H1 (cell line): ENCODE results near the gene PITPNB. TPM values are rescaled to one million over a fixed set of nuclear protein-coding genes. Genes with fewer than 3 reads are reported as not detected.

Source experiments
- CTCF ChIA-PET: fragments of 300-600 bp; sonication (Branson Sonifier 250); formaldehyde crosslinking; loops from one replicate; lab custom pipeline; 2021; ENCODE audit not compliant: partially characterized antibody; lab: Charles Lee
- POLR2A ChIA-PET: fragments of 300-600 bp; sonication (Branson Sonifier 250); formaldehyde crosslinking; loops from one replicate; lab custom pipeline; 2021; ENCODE audit warnings: inconsistent platforms; ENCODE audit not compliant: partially characterized antibody; lab: Charles Lee
- DNase-seq, 2 experiments: peaks; one replicate each; pipeline versions ENCODE4 v3.0.0 to v3.0.0-alpha.2; 2010 to 2022; ENCODE audit warnings: low spot score in 2 of 2, low read depth in 1 of 2, mixed read lengths in 1 of 2
- FAIRE-seq: peaks from 2 replicates; lab custom pipeline; 2011; peaks lifted over from hg19 to GRCh38; lab: Jason Lieb, UNC
- H2AFZ ChIP-seq: 2 replicates; pipeline ENCODE4 v1.8.1; 2012; ENCODE audit warnings: low read length, inconsistent platforms
- H2AK5ac ChIP-seq: 2 replicates; pipeline ENCODE4 v1.6.1; 2013; ENCODE audit warnings: low read depth, low read length
- H2BK120ac ChIP-seq: replicated peaks from 2 replicates; pipeline ENCODE3; 2013; ENCODE audit warnings: low read depth, low read length, inconsistent platforms
- H2BK12ac ChIP-seq: 2 replicates; pipeline ENCODE4 v1.6.1; 2013; ENCODE audit warnings: low read depth, low read length
- H2BK15ac ChIP-seq: 2 replicates; pipeline ENCODE4 v1.6.1; 2013; ENCODE audit warnings: low read length
- H2BK20ac ChIP-seq: 2 replicates; pipeline ENCODE4 v1.6.1; 2013; ENCODE audit warnings: low read length
- H2BK5ac ChIP-seq: 2 replicates; pipeline ENCODE4 v1.6.1; 2013; ENCODE audit warnings: low read depth, low read length
- H3K14ac ChIP-seq: 2 replicates; pipeline ENCODE4 v1.6.1; 2013; ENCODE audit warnings: inconsistent platforms; ENCODE audit not compliant: insufficient read length
- H3K18ac ChIP-seq: 2 replicates; pipeline ENCODE4 v1.6.1; 2013; ENCODE audit warnings: low read length; ENCODE audit errors: extremely low read depth
- H3K23ac ChIP-seq: 2 replicates; pipeline ENCODE4 v1.6.1; 2013; ENCODE audit warnings: inconsistent platforms; ENCODE audit not compliant: insufficient read length
- H3K23me2 ChIP-seq: 2 replicates; pipeline ENCODE4 v1.6.1; 2013; ENCODE audit warnings: low read depth, low read length
- H3K27ac ChIP-seq: 2 replicates; pipeline ENCODE4 v1.6.1; 2011; ENCODE audit warnings: low read depth, low read length, inconsistent platforms
- H3K27me3 ChIP-seq, 4 experiments: replicated peaks in 1 of 4; 1 replicate in 1 of 4; 2 replicates in 3 of 4; pipeline versions ENCODE4 v1.6.1 to v1.8.1; 2011 to 2013; ENCODE audit warnings: low read length in 3 of 4, mild to moderate bottlenecking in 3 of 4, inconsistent platforms in 2 of 4, mixed read lengths in 2 of 4, moderate library complexity in 1 of 4; ENCODE audit not compliant: control insufficient read depth in 3 of 4, insufficient read depth in 3 of 4; ENCODE audit errors: extremely low read depth in 1 of 4
- H3K36me3 ChIP-seq, 4 experiments: 2 replicates each; pipeline versions ENCODE4 v1.6.1 to v1.8.1; 2011 to 2013; ENCODE audit warnings: mild to moderate bottlenecking in 4 of 4, low read length in 3 of 4, moderate library complexity in 2 of 4, control low read depth in 1 of 4, inconsistent platforms in 1 of 4; ENCODE audit not compliant: insufficient read depth in 4 of 4, control insufficient read depth in 2 of 4
- H3K4ac ChIP-seq: replicated peaks from 2 replicates; pipeline ENCODE3; 2013; ENCODE audit warnings: low read length, low read depth, mixed read lengths, inconsistent platforms; ENCODE audit not compliant: insufficient read length
- H3K4me1 ChIP-seq, 4 experiments: replicated peaks in 1 of 4; 1 replicate in 1 of 4; 2 replicates in 3 of 4; pipeline versions ENCODE4 v1.6.1 to v1.8.1; 2011 to 2013; ENCODE audit warnings: low read length in 3 of 4, inconsistent platforms in 2 of 4, mixed read lengths in 1 of 4; ENCODE audit not compliant: insufficient read depth in 4 of 4, control insufficient read depth in 3 of 4
- H3K4me2 ChIP-seq, 2 experiments: 2 replicates each; pipeline versions ENCODE4 v1.6.1 to v1.8.1; 2011 to 2013; ENCODE audit warnings: low read depth in 2 of 2, low read length in 2 of 2, control low read depth in 1 of 2, inconsistent platforms in 1 of 2, mild to moderate bottlenecking in 1 of 2; ENCODE audit not compliant: insufficient read depth in 1 of 2
- H3K4me3 ChIP-seq, 4 experiments: fragments of 200-600, 300-600 bp in 1 of 4; sonication (generic), shearing (Covaris generic), sonication (Bioruptor Twin) in 1 of 4; 2 replicates each; pipeline versions ENCODE4 v1.5.1 to v1.8.1; 2011 to 2016; ENCODE audit warnings: low read length in 4 of 4, low read depth in 3 of 4, control low read depth in 2 of 4, inconsistent platforms in 2 of 4, mild to moderate bottlenecking in 2 of 4, mixed read lengths in 1 of 4, moderate library complexity in 1 of 4; ENCODE audit not compliant: insufficient read depth in 2 of 4; ENCODE audit errors: extremely low read depth in 1 of 4
- H3K56ac ChIP-seq: replicated peaks from 2 replicates; pipeline ENCODE3; 2013; ENCODE audit warnings: low read depth, mild to moderate bottlenecking, mixed read lengths, low read length, inconsistent platforms; ENCODE audit not compliant: insufficient read length
- H3K79me1 ChIP-seq: 2 replicates; pipeline ENCODE4 v1.6.1; 2013; ENCODE audit warnings: low read depth, low read length, control low read depth
- H3K79me2 ChIP-seq, 2 experiments: 2 replicates each; pipeline versions ENCODE4 v1.6.1 to v1.8.1; 2012 to 2013; ENCODE audit warnings: low read length in 2 of 2, mild to moderate bottlenecking in 2 of 2, inconsistent platforms in 1 of 2; ENCODE audit not compliant: insufficient read depth in 2 of 2, control insufficient read depth in 1 of 2
- H3K9ac ChIP-seq, 4 experiments: replicated peaks in 1 of 4; 1 replicate in 1 of 4; 2 replicates in 3 of 4; pipeline versions ENCODE4 v1.6.1 to v1.8.1; 2011 to 2013; ENCODE audit warnings: low read depth in 3 of 4, low read length in 3 of 4, control low read depth in 2 of 4, mild to moderate bottlenecking in 2 of 4, moderate library complexity in 2 of 4, inconsistent platforms in 1 of 4; ENCODE audit errors: extremely low read depth in 1 of 4
- H3K9me3 ChIP-seq, 2 experiments: 2 replicates each; pipeline versions ENCODE4 v1.6.1 to v1.8.1; 2012 to 2013; ENCODE audit warnings: mild to moderate bottlenecking in 2 of 2, moderate library complexity in 2 of 2, control low read depth in 1 of 2, inconsistent platforms in 1 of 2, low read depth in 1 of 2, low read length in 1 of 2, mixed read lengths in 1 of 2; ENCODE audit not compliant: insufficient read depth in 2 of 2
- H4K20me1 ChIP-seq, 2 experiments: replicated peaks in 1 of 2; 2 replicates each; pipeline versions ENCODE3 to v1.8.1; 2011 to 2013; ENCODE audit warnings: inconsistent platforms in 2 of 2, low read length in 2 of 2, mild to moderate bottlenecking in 1 of 2; ENCODE audit not compliant: insufficient read depth in 2 of 2, control insufficient read depth in 1 of 2
- H4K5ac ChIP-seq: 2 replicates; pipeline ENCODE4 v1.6.1; 2013; ENCODE audit warnings: low read length, low read depth, mixed read lengths, inconsistent platforms; ENCODE audit not compliant: insufficient read length
- H4K8ac ChIP-seq: 2 replicates; pipeline ENCODE4 v1.8.0; 2013; ENCODE audit warnings: mild to moderate bottlenecking, moderate library complexity, low read length, inconsistent platforms; ENCODE audit not compliant: insufficient read depth; ENCODE audit errors: extremely low read depth
- H4K91ac ChIP-seq: replicated peaks from 2 replicates; pipeline ENCODE3; 2013; ENCODE audit warnings: low read length, mixed read lengths, inconsistent platforms; ENCODE audit not compliant: insufficient read length
- CBX8 ChIP-seq: fragments of 300-800, 300-1000 bp; sonication (generic); IDR thresholded peaks from 2 replicates; pipeline ENCODE4 v1.7.1; 2016; ENCODE audit warnings: low read depth, low read length, borderline replicate concordance
- E2F6 ChIP-seq: IDR thresholded peaks from 2 replicates; pipeline ENCODE4 v1.6.1; 2012; ENCODE audit warnings: inconsistent platforms
- HDAC6 ChIP-seq: IDR thresholded peaks from one replicate; pipeline ENCODE4 v1.7.1; 2012; ENCODE audit warnings: low read depth, mild to moderate bottlenecking, inconsistent platforms, low read length, moderate library complexity
- JUND ChIP-seq: IDR thresholded peaks from 2 replicates; pipeline ENCODE4 v1.6.1; 2011; ENCODE audit warnings: mild to moderate bottlenecking, improper control_type of control experiment, low read length
- SP1 ChIP-seq: IDR thresholded peaks from 2 replicates; pipeline ENCODE4 v1.6.1; 2011; ENCODE audit warnings: low read depth, low read length
- TAF7 ChIP-seq: optimal IDR thresholded peaks from 2 replicates; pipeline ENCODE3; 2011; ENCODE audit warnings: low read depth, mild to moderate bottlenecking, inconsistent platforms, low read length, moderate library complexity, borderline replicate concordance
- TBP ChIP-seq: IDR thresholded peaks from 2 replicates; pipeline ENCODE4 v1.6.1; 2011; ENCODE audit warnings: low read depth, low read length, improper control_type of control experiment
- YY1 ChIP-seq: IDR thresholded peaks from 2 replicates; pipeline ENCODE4 v1.6.1; 2011; ENCODE audit warnings: low read depth, mild to moderate bottlenecking, low read length
- WGBS, 2 experiments: shearing (Covaris generic) in 1 of 2; methylation state at CpG; one replicate each; pipeline versions ENCODE4 v1.1.6 to v1.1.7; 2013 to 2015; ENCODE audit warnings: low lambda C conversion rate in 2 of 2, mixed read lengths in 2 of 2, inconsistent platforms in 1 of 2, low coverage in 1 of 2, missing lambda C conversion rate in 1 of 2; ENCODE audit not compliant: insufficient replicate concordance in 2 of 2, insufficient coverage in 1 of 2, insufficient read length in 1 of 2; ENCODE audit errors: extremely low coverage in 1 of 2, missing lambda C conversion rate in 1 of 2; 5-methylcytosine and 5-hydroxymethylcytosine counted together
- polyA plus RNA-seq, 7 experiments: library from polyadenylated mRNA; depleted of rRNA in 3 of 7; stranded (reverse) in 5 of 7; unstranded in 2 of 7; fragments of >200 nt in 5 of 7; fragments of 200-250 nt in 2 of 7; gene quantifications; 1 replicate in 5 of 7; 2 replicates in 1 of 7; 4 replicates in 1 of 7; pipeline versions ENCODE4 v1.2.1 to v1.2.3, GENCODE V29; 2011 to 2013; ENCODE audit warnings: missing spikeins in 2 of 7, mixed read lengths in 2 of 7
- total RNA-seq: library from RNA; stranded (reverse); fragmentation: NEBNext Ultra II Directional; extraction: Animal tissue kit (Norgen Biotek cat#: 25700); gene quantifications from 2 replicates; pipeline ENCODE4 v1.2.1, GENCODE V29; 2021

Gene PITPNB
- total and polyA plus RNA-seq, 2 of the 8 experiments (the other 6 are each of a cell fraction or from before 2014, with no cell fraction given), result 24.6 to 89.3 TPM

- no peak overlapping the region for H2BK5ac ChIP-seq
- FAIRE-seq (no peak), DNase-seq (no peak)
- no peaks in the 10 kb centered on the region for H3K79me1 ChIP-seq
- ChIA-PET POLR2A (no interaction called here), CTCF (no interaction called here)
- peaks cover 0 to 3% of the 10 kb centered on the region in 2 experiments; a peak in 1 of 4 replicates for H3K9me3 ChIP-seq
- H2BK20ac ChIP-seq, result no peak overlapping the region
- no peak overlapping the region for H3K27ac ChIP-seq
- no peak overlapping the region for H3K4me3 ChIP-seq
- H3K23me2 ChIP-seq, result no peaks in the 10 kb centered on the region
- H3K9ac ChIP-seq, result no peak overlapping the region
- no peaks in the 10 kb centered on the region for H4K20me1 ChIP-seq
- H3K4me1 ChIP-seq, result peaks cover 3 to 8% (median 6%) of the 10 kb centered on the region in 4 experiments
- H2BK12ac ChIP-seq, result no peak overlapping the region
- 88% methylated on average over 2 of the region's 2 CpGs; no CpG with 5 or more reads in 1 of the 2 experiments for WGBS, 2 experiments
- TF ChIP-seq YY1 (no peak), TAF7 (no peak), E2F6 (no peak), CBX8 (no peak), SP1 (no peak), JUND (no peak), TBP (no peak), HDAC6 (no peak)
- H3K4me2 ChIP-seq, result no peak overlapping the region
- H2BK120ac ChIP-seq, result no peak overlapping the region
- H3K36me3 ChIP-seq, result no peaks in the 10 kb centered on the region
- no peak overlapping the region for H4K8ac ChIP-seq
- no peak overlapping the region for H3K18ac ChIP-seq
- no peaks in the 10 kb centered on the region for H3K79me2 ChIP-seq
- H3K14ac ChIP-seq, result no peak overlapping the region
- H2AFZ ChIP-seq, result no peak overlapping the region
- H4K91ac ChIP-seq, result no peak overlapping the region
- H4K5ac ChIP-seq, result no peak overlapping the region
- H3K4ac ChIP-seq, result no peak overlapping the region
- no peak overlapping the region for H3K56ac ChIP-seq
- H3K23ac ChIP-seq, result no peak overlapping the region
- H2AK5ac ChIP-seq, result no peak overlapping the region
- H3K27me3 ChIP-seq, result 0 out of 7 replicates have a peak, but pooled peaks cover 0 to 2% (median 0%) of the 10 kb centered on the region in 4 experiments
- H2BK15ac ChIP-seq, result no peak overlapping the region
These were observed 85.3 kb downstream of the PITPNB start for GRCh38 chr22:27833803-27834202.
